WTC11 (cell line): Measurements from ENCODE around the gene KRT6A. TPM values are rescaled to one million over a fixed set of nuclear protein-coding genes. Genes with fewer than 3 reads are reported as not detected.
"Not testable (repeated sequence)": the region's sequence is repeated elsewhere in the genome, so short reads cannot be mapped to it uniquely, and the experiment has no call there.

Source experiments
- ATAC-seq: fragments of 200-7000 bp; cut with Tn5 transposase; 2 replicates; pipeline ENCODE4 v1.10.0; 2021; ENCODE audit warnings: mild to moderate bottlenecking, moderate library complexity
- CTCF ChIA-PET: fragments of 300-600 bp; sonication (Branson Sonifier 250); formaldehyde crosslinking; loops from one replicate; lab custom pipeline; 2021; ENCODE audit warnings: antibody characterized with exemption; lab: Charles Lee
- POLR2A ChIA-PET: fragments of 350-600 bp; sonication (Branson Sonifier 250); formaldehyde crosslinking; loops from one replicate; lab custom pipeline; 2021; ENCODE audit warnings: antibody characterized with exemption; lab: Charles Lee
- DNase-seq: peaks from one replicate; pipeline ENCODE4 v3.0.0; 2021; ENCODE audit warnings: low spot score
- H3K27ac Mint-ChIP-seq: 2 replicates; pipeline ENCODE4 v1.8.0; 2021; ENCODE audit warnings: mixed read lengths
- H3K27me3 Mint-ChIP-seq: 2 replicates; pipeline ENCODE4 v1.8.0; 2021; ENCODE audit warnings: low read depth, mild to moderate bottlenecking, moderate library complexity, mixed read lengths
- H3K36me3 Mint-ChIP-seq: 2 replicates; pipeline ENCODE4 v1.8.0; 2021; ENCODE audit warnings: mixed read lengths
- H3K4me1 Mint-ChIP-seq: 2 replicates; pipeline ENCODE4 v1.8.0; 2022; ENCODE audit warnings: mixed read lengths
- H3K4me3 Mint-ChIP-seq: 2 replicates; pipeline ENCODE4 v1.8.0; 2021; ENCODE audit warnings: mild to moderate bottlenecking, moderate library complexity, mixed read lengths
- H3K9me3 Mint-ChIP-seq: 2 replicates; pipeline ENCODE4 v1.8.0; 2021; ENCODE audit warnings: mixed read lengths
- ATF6 ChIP-seq: sonication (generic); formaldehyde crosslinking; IDR thresholded peaks from 2 replicates; pipeline ENCODE4 v1.8.1; 2023; ENCODE audit warnings: mild to moderate bottlenecking, missing genetic modification reagents
- CDX4 ChIP-seq: fragments of 250-450 bp; sonication (Bioruptor Pico); IDR thresholded peaks from 2 replicates; pipeline ENCODE4 v1.9.0; 2021; ENCODE audit warnings: moderate library complexity, mild to moderate bottlenecking, inconsistent platforms, borderline replicate concordance
- CREM ChIP-seq: sonication (generic); formaldehyde crosslinking; IDR thresholded peaks from 2 replicates; pipeline ENCODE4 v1.8.1; 2022; ENCODE audit warnings: mild to moderate bottlenecking, missing genetic modification reagents, moderate library complexity
- ETV6 ChIP-seq: sonication (generic); formaldehyde crosslinking; IDR thresholded peaks from 2 replicates; pipeline ENCODE4 v1.8.1; 2022; ENCODE audit warnings: mild to moderate bottlenecking, missing genetic modification reagents
- FOXK1 ChIP-seq: sonication (generic); formaldehyde crosslinking; IDR thresholded peaks from 2 replicates; pipeline ENCODE4 v1.8.0; 2022; ENCODE audit warnings: mild to moderate bottlenecking, moderate library complexity, missing genetic modification reagents
- GABPB1 ChIP-seq: sonication (generic); formaldehyde crosslinking; IDR thresholded peaks from 2 replicates; pipeline ENCODE4 v1.8.1; 2023; ENCODE audit warnings: mild to moderate bottlenecking, missing genetic modification reagents
- GRHL2 ChIP-seq: fragments of 250-450 bp; sonication (Bioruptor Pico); IDR thresholded peaks from 2 replicates; pipeline ENCODE4 v1.8.0; 2022; ENCODE audit warnings: mild to moderate bottlenecking, moderate library complexity; ENCODE audit not compliant: insufficient replicate concordance, severe bottlenecking
- MLX ChIP-seq: sonication (generic); formaldehyde crosslinking; IDR thresholded peaks from 2 replicates; pipeline ENCODE4 v1.8.1; 2023; ENCODE audit warnings: mild to moderate bottlenecking, missing genetic modification reagents, moderate library complexity
- NFATC4 ChIP-seq: fragments of 250-450 bp; sonication (Bioruptor Pico); IDR thresholded peaks from 2 replicates; pipeline ENCODE4 v1.9.0; 2021; ENCODE audit warnings: mild to moderate bottlenecking
- NR2C2 ChIP-seq: sonication (generic); formaldehyde crosslinking; IDR thresholded peaks from 2 replicates; pipeline ENCODE4 v1.8.0; 2022; ENCODE audit warnings: mild to moderate bottlenecking, missing genetic modification reagents
- PRDM15 ChIP-seq: sonication (generic); formaldehyde crosslinking; IDR thresholded peaks from 2 replicates; pipeline ENCODE4 v1.8.0; 2022; ENCODE audit warnings: missing genetic modification reagents
- PRRX2 ChIP-seq: fragments of 250-450 bp; sonication (Bioruptor Pico); IDR thresholded peaks from 2 replicates; pipeline ENCODE4 v1.8.0; 2021; ENCODE audit warnings: mild to moderate bottlenecking
- RORB ChIP-seq: fragments of 250-450 bp; sonication (Bioruptor Pico); IDR thresholded peaks from 2 replicates; pipeline ENCODE4 v1.9.0; 2021; ENCODE audit warnings: mild to moderate bottlenecking
- TCF7 ChIP-seq: sonication (generic); formaldehyde crosslinking; IDR thresholded peaks from 2 replicates; pipeline ENCODE4 v1.8.0; 2022; ENCODE audit warnings: mild to moderate bottlenecking, low read depth, missing genetic modification reagents, moderate library complexity
- TP53 ChIP-seq: sonication (generic); formaldehyde crosslinking; IDR thresholded peaks from 2 replicates; pipeline ENCODE4 v1.8.1; 2023; ENCODE audit warnings: mild to moderate bottlenecking, missing genetic modification reagents
- ZBTB21 ChIP-seq: sonication (generic); formaldehyde crosslinking; IDR thresholded peaks from 2 replicates; pipeline ENCODE4 v1.8.1; 2023; ENCODE audit warnings: mild to moderate bottlenecking, missing genetic modification reagents, borderline replicate concordance
- ZNF232 ChIP-seq: sonication (generic); formaldehyde crosslinking; IDR thresholded peaks from 2 replicates; pipeline ENCODE4 v1.8.0; 2022; ENCODE audit warnings: mild to moderate bottlenecking, missing genetic modification reagents
- ZNF317 ChIP-seq: sonication (generic); formaldehyde crosslinking; IDR thresholded peaks from 2 replicates; pipeline ENCODE4 v1.8.1; 2023; ENCODE audit warnings: low read depth, mild to moderate bottlenecking, moderate library complexity, missing genetic modification reagents, borderline replicate concordance
- ZNF671 ChIP-seq: fragments of 250-450 bp; sonication (Bioruptor Pico); IDR thresholded peaks from 2 replicates; pipeline ENCODE4 v1.8.0; 2021; ENCODE audit warnings: mild to moderate bottlenecking
- ZSCAN18 ChIP-seq: fragments of 250-450 bp; sonication (Bioruptor Pico); IDR thresholded peaks from 2 replicates; pipeline ENCODE4 v2.1.2; 2022; ENCODE audit warnings: mild to moderate bottlenecking, moderate library complexity
- total RNA-seq: library from RNA; stranded (reverse); gene quantifications from 3 replicates; pipeline ENCODE4 v1.2.3, GENCODE V29; 2021

Gene KRT6A
- total RNA-seq, 1 experiment from 2014 or later: not detected

GRCh38 chr12:52502877-52503276 lies 9.8 kb upstream of the KRT6A start:
- Mint-ChIP-seq H3K4me3 (no peak overlapping the region), H3K4me1 (peaks cover 8% of the 10 kb centered on the region; the same call in 1 of the 2 replicates), H3K36me3 (no peaks in the 10 kb centered on the region), H3K27ac (no peak overlapping the region), H3K27me3 (peaks cover 2% of the 10 kb centered on the region; the same call in 1 of the 2 replicates), H3K9me3 (no peaks in the 10 kb centered on the region)
- ChIA-PET CTCF (no interaction called here), POLR2A (no interaction called here)
- TF ChIP-seq PRRX2: no peak
- no peak for TF ChIP-seq ZNF671 (CRISPR knock-in tag)
- TF ChIP-seq PRDM15: no peak
- no peak for TF ChIP-seq GABPB1 (CRISPR knock-in tag)
- DNase-seq (no peak), ATAC-seq (no peak)

GRCh38 chr12:52501490-52501889 lies 8.4 kb upstream of the KRT6A start:
- ChIA-PET POLR2A (no interaction called here), CTCF (interaction anchor here (1.4 kb wide), 1 partner anchor 106 kb away, joined by 3 read pairs; no protein-coding TSS in a partner anchor)
- ATAC-seq (no peak), DNase-seq (no peak)
- Mint-ChIP-seq H3K4me1 (peaks cover 8% of the 10 kb centered on the region), H3K9me3 (no peaks in the 10 kb centered on the region), H3K4me3 (no peak overlapping the region), H3K27ac (no peak overlapping the region), H3K36me3 (no peaks in the 10 kb centered on the region), H3K27me3 (peaks cover 2% of the 10 kb centered on the region; the same call in 1 of the 2 replicates)
- TF ChIP-seq CREM (CRISPR knock-in tag): no peak
- no peak for TF ChIP-seq TCF7 (CRISPR knock-in tag)
- TF ChIP-seq FOXK1 (CRISPR knock-in tag): no peak
- TF ChIP-seq ETV6 (CRISPR knock-in tag): no peak
- no peak for TF ChIP-seq MLX (CRISPR knock-in tag)
- no peak for TF ChIP-seq RORB
- TF ChIP-seq ZBTB21 (CRISPR knock-in tag): no peak
- TF ChIP-seq ZNF232 (CRISPR knock-in tag): no peak
- TF ChIP-seq TP53 (CRISPR knock-in tag): no peak
- TF ChIP-seq GRHL2 (CRISPR knock-in tag): no peak
- TF ChIP-seq ATF6 (CRISPR knock-in tag): no peak
- no peak for TF ChIP-seq NFATC4 (CRISPR knock-in tag)
- no peak for TF ChIP-seq NR2C2 (CRISPR knock-in tag)
- TF ChIP-seq CDX4 (CRISPR knock-in tag): no peak
- TF ChIP-seq ZNF317: no peak
- no peak for TF ChIP-seq ZSCAN18 (CRISPR knock-in tag)
- TF ChIP-seq PRRX2: no peak

GRCh38 chr12:52500574-52500973 lies 7.5 kb upstream of the KRT6A start:
- POLR2A ChIA-PET, ATAC-seq, H3K27me3 Mint-ChIP-seq, H3K27ac Mint-ChIP-seq, H3K4me3 Mint-ChIP-seq, DNase-seq, H3K36me3 Mint-ChIP-seq, H3K9me3 Mint-ChIP-seq: not testable (repeated sequence)
- CTCF ChIA-PET: interaction anchor here (0.8 to 1.2 kb wide), 3 partner anchors 27 to 370 kb away, joined by 3 to 4 read pairs (median 3); partner anchors contain the start of gene KRT6C
- peaks cover 17% of the 10 kb centered on the region for H3K4me1 Mint-ChIP-seq
